Measurements from ENCODE around the gene IFI44L.

IFI44L gene

GRCh38 chr1:78620666-78621065 is 418 bp downstream of the IFI44L start:
- H3K4me3 ChIP-seq (ENCODE audit: low read depth, low read length) = no peak overlapping the region
- TF ChIP-seq MAX (IDR thresholded peaks at IDR 0.05; ENCODE audit: low read depth, low read length) (no peak), POLR2A (IDR thresholded peaks at IDR 0.05; ENCODE audit: extremely low read depth, insufficient read length) (no peak), MYC (IDR thresholded peaks at IDR 0.05; ENCODE audit: low read depth, low read length) (no peak)
- TF ChIP-seq, protein P1, sequence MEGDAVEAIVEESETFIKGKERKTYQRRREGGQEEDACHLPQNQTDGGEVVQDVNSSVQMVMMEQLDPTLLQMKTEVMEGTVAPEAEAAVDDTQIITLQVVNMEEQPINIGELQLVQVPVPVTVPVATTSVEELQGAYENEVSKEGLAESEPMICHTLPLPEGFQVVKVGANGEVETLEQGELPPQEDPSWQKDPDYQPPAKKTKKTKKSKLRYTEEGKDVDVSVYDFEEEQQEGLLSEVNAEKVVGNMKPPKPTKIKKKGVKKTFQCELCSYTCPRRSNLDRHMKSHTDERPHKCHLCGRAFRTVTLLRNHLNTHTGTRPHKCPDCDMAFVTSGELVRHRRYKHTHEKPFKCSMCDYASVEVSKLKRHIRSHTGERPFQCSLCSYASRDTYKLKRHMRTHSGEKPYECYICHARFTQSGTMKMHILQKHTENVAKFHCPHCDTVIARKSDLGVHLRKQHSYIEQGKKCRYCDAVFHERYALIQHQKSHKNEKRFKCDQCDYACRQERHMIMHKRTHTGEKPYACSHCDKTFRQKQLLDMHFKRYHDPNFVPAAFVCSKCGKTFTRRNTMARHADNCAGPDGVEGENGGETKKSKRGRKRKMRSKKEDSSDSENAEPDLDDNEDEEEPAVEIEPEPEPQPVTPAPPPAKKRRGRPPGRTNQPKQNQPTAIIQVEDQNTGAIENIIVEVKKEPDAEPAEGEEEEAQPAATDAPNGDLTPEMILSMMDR (IDR thresholded peaks at IDR 0.05; ENCODE audit: low read depth, low read length) = no peak
- DNase-seq (ENCODE audit: low read depth) = no peak

- no peak for DNase-seq (ENCODE audit: low read depth)
- H3K4me3 ChIP-seq (ENCODE audit: low read depth, low read length) = no peak overlapping the region
- TF ChIP-seq, protein P1 (IDR thresholded peaks at IDR 0.05; ENCODE audit: low read depth, low read length) = no peak
- TF ChIP-seq MYC (IDR thresholded peaks at IDR 0.05; ENCODE audit: low read depth, low read length) (no peak), POLR2A (IDR thresholded peaks at IDR 0.05; ENCODE audit: extremely low read depth, insufficient read length) (no peak), MAX (IDR thresholded peaks at IDR 0.05; ENCODE audit: low read depth, low read length) (no peak)
Measured at GRCh38 chr1:78622548-78622947, 2.3 kb downstream of the IFI44L start.

GRCh38 chr1:78624035-78624434 is 3.8 kb downstream of the IFI44L start:
- DNase-seq (ENCODE audit: low read depth) = no peak
- no peak for TF ChIP-seq MYC (IDR thresholded peaks at IDR 0.05; ENCODE audit: low read depth, low read length)
- TF ChIP-seq POLR2A (IDR thresholded peaks at IDR 0.05; ENCODE audit: extremely low read depth, insufficient read length) = no peak
- TF ChIP-seq MAX (IDR thresholded peaks at IDR 0.05; ENCODE audit: low read depth, low read length) = no peak
- TF ChIP-seq, protein P1 (IDR thresholded peaks at IDR 0.05; ENCODE audit: low read depth, low read length) = no peak
- no peak overlapping the region for H3K4me3 ChIP-seq (ENCODE audit: low read depth, low read length)

GRCh38 chr1:78627321-78627720 is 7.1 kb downstream of the IFI44L start:
- TF ChIP-seq MYC (IDR thresholded peaks at IDR 0.05; ENCODE audit: low read depth, low read length) (no peak), MAX (IDR thresholded peaks at IDR 0.05; ENCODE audit: low read depth, low read length) (no peak), POLR2A (IDR thresholded peaks at IDR 0.05; ENCODE audit: extremely low read depth, insufficient read length) (no peak)
- TF ChIP-seq, protein P1 (IDR thresholded peaks at IDR 0.05; ENCODE audit: low read depth, low read length) = no peak
- no peak overlapping the region for H3K4me3 ChIP-seq (ENCODE audit: low read depth, low read length)
- DNase-seq (ENCODE audit: low read depth) = no peak

DNA sequence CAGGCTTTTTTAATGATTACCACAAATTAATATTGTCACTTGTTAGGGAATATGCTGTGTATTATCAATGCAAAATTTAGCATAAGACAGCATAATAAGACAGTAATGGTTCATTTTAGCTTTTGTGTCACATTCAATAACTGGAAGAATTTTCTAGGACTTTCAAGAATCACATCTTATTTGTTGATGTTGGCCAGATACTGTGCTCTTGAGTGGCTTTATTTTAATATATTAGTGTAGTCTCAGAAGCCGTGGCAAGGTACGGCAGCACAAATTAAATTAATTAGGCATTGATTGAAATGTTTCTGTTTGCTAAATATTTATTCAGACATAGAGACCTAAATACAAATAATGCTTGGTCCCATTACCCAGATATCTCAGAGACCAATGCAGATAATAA is 10.4 kb downstream of the IFI44L start:
- no peak for TF ChIP-seq POLR2A (IDR thresholded peaks at IDR 0.05; ENCODE audit: extremely low read depth, insufficient read length)
- no peak for TF ChIP-seq MYC (IDR thresholded peaks at IDR 0.05; ENCODE audit: low read depth, low read length)
- TF ChIP-seq MAX (IDR thresholded peaks at IDR 0.05; ENCODE audit: low read depth, low read length) = no peak
- TF ChIP-seq, protein P1 (IDR thresholded peaks at IDR 0.05; ENCODE audit: low read depth, low read length) = no peak
- H3K4me3 ChIP-seq (ENCODE audit: low read depth, low read length) = no peak overlapping the region
- DNase-seq (ENCODE audit: low read depth) = no peak

- DNase-seq (ENCODE audit: low read depth) = no peak
- no peak overlapping the region for H3K4me3 ChIP-seq (ENCODE audit: low read depth, low read length)
- no peak for TF ChIP-seq POLR2A (IDR thresholded peaks at IDR 0.05; ENCODE audit: extremely low read depth, insufficient read length)
- TF ChIP-seq, protein P1 (IDR thresholded peaks at IDR 0.05; ENCODE audit: low read depth, low read length) = no peak
- no peak for TF ChIP-seq MAX (IDR thresholded peaks at IDR 0.05; ENCODE audit: low read depth, low read length)
Measured at GRCh38 chr1:78633209-78633608, 13.0 kb downstream of the IFI44L start.
